ENCODE measurements around the gene LIPF. TPM values are rescaled to one million over a fixed set of nuclear protein-coding genes. Genes with fewer than 3 reads are reported as not detected.
"Not testable (repeated sequence)": the region's sequence is repeated elsewhere in the genome, so short reads cannot be mapped to it uniquely, and the experiment has no call there.

LIPF gene
- total RNA-seq, 4 donors from 2014 or later: not detected

- WGBS: 68% methylated on average over 3 of the region's 3 CpGs
- H3K4me1 ChIP-seq: no peaks in the 10 kb centered on the region
- no peaks in the 10 kb centered on the region for H3K9me3 ChIP-seq
- no peaks in the 10 kb centered on the region for H3K36me3 ChIP-seq
- no peaks in the 10 kb centered on the region for H3K27me3 ChIP-seq
- DNase-seq (ENCODE audit: extremely low spot score): no peak
- TF ChIP-seq POLR2A (IDR thresholded peaks at IDR 0.05; ENCODE audit: low read depth) (no peak), EP300 (IDR thresholded peaks at IDR 0.05) (no peak), CTCF (IDR thresholded peaks at IDR 0.05) (no peak), POLR2AphosphoS5 (IDR thresholded peaks at IDR 0.05) (no peak)
- no peak overlapping the region for H3K27ac ChIP-seq (replicated peaks in 1 of 4)
- intact Hi-C loops (cut with DNase I): no loop called here
- no peak overlapping the region for H3K4me3 ChIP-seq
Observed at GRCh38 chr10:88659725-88660597, 4.3 kb upstream of the LIPF start.

GRCh38 chr10:88660598-88660884 lies 3.7 kb upstream of the LIPF start:
- 18% methylated on average over 2 of the region's 3 CpGs for WGBS
- DNase-seq (ENCODE audit: extremely low spot score): no peak
- no peak overlapping the region for H3K27ac ChIP-seq (replicated peaks in 1 of 4)
- H3K36me3 ChIP-seq: no peaks in the 10 kb centered on the region
- no peaks in the 10 kb centered on the region for H3K4me1 ChIP-seq
- H3K27me3 ChIP-seq: no peaks in the 10 kb centered on the region
- H3K9me3 ChIP-seq: no peaks in the 10 kb centered on the region
- intact Hi-C loops (cut with DNase I): no loop called here
- TF ChIP-seq EP300 (IDR thresholded peaks at IDR 0.05) (no peak), CTCF (IDR thresholded peaks at IDR 0.05) (no peak), POLR2AphosphoS5 (IDR thresholded peaks at IDR 0.05) (no peak)
- H3K4me3 ChIP-seq: no peak overlapping the region

- no peak overlapping the region for H3K4me3 ChIP-seq
- H3K36me3 ChIP-seq: no peaks in the 10 kb centered on the region
- intact Hi-C loops (cut with DNase I): no loop called here
- no peak for DNase-seq (ENCODE audit: extremely low spot score)
- TF ChIP-seq CTCF (IDR thresholded peaks at IDR 0.05): no peak
- no peak for TF ChIP-seq EP300 (IDR thresholded peaks at IDR 0.05)
- TF ChIP-seq POLR2A (IDR thresholded peaks at IDR 0.05; ENCODE audit: low read depth): no peak
- no peak for TF ChIP-seq POLR2AphosphoS5 (IDR thresholded peaks at IDR 0.05)
- H3K27ac ChIP-seq (replicated peaks in 1 of 4): no peak overlapping the region
- H3K9me3 ChIP-seq: no peaks in the 10 kb centered on the region
- H3K4me1 ChIP-seq: no peaks in the 10 kb centered on the region
- no peaks in the 10 kb centered on the region for H3K27me3 ChIP-seq
Observed at GRCh38 chr10:88661018-88661417, 3.2 kb upstream of the LIPF start.

- Histone ChIP-seq H3K27me3 (no peaks in the 10 kb centered on the region), H3K36me3 (no peaks in the 10 kb centered on the region), H3K4me1 (no peaks in the 10 kb centered on the region), H3K4me3 (no peak overlapping the region), H3K27ac (replicated peaks in 1 of 4) (no peak overlapping the region), H3K9me3 (no peaks in the 10 kb centered on the region)
- TF ChIP-seq POLR2AphosphoS5 (IDR thresholded peaks at IDR 0.05) (no peak), CTCF (IDR thresholded peaks at IDR 0.05) (no peak), EP300 (IDR thresholded peaks at IDR 0.05) (no peak), POLR2A (IDR thresholded peaks at IDR 0.05; ENCODE audit: low read depth) (no peak)
- DNase-seq (ENCODE audit: extremely low spot score): no peak
- intact Hi-C loops (cut with DNase I): no loop called here
Observed at GRCh38 chr10:88661577-88661976, 2.7 kb upstream of the LIPF start.

GRCh38 chr10:88663153-88663552 lies 1.1 kb upstream of the LIPF start:
- H3K36me3 ChIP-seq; intact Hi-C loops (cut with DNase I); H3K27ac ChIP-seq (replicated peaks in 1 of 4); H3K4me3 ChIP-seq; H3K9me3 ChIP-seq; DNase-seq (ENCODE audit: extremely low spot score); H3K4me1 ChIP-seq; H3K27me3 ChIP-seq: not testable (repeated sequence)
- WGBS: 91% methylated on average over 2 of the region's 2 CpGs

Data from esophagus muscularis mucosa (tissue), 4 donors.